NCI-H524 treated with DMSO at 0.1 percent for 48 hours (cell line): Measurements from ENCODE around the gene ZC3H18.

Experiments used
- DNase-seq: peaks from one replicate; lab custom pipeline; 2025; lab: John Stamatoyannopoulos, UW

ZC3H18 gene

DNA sequence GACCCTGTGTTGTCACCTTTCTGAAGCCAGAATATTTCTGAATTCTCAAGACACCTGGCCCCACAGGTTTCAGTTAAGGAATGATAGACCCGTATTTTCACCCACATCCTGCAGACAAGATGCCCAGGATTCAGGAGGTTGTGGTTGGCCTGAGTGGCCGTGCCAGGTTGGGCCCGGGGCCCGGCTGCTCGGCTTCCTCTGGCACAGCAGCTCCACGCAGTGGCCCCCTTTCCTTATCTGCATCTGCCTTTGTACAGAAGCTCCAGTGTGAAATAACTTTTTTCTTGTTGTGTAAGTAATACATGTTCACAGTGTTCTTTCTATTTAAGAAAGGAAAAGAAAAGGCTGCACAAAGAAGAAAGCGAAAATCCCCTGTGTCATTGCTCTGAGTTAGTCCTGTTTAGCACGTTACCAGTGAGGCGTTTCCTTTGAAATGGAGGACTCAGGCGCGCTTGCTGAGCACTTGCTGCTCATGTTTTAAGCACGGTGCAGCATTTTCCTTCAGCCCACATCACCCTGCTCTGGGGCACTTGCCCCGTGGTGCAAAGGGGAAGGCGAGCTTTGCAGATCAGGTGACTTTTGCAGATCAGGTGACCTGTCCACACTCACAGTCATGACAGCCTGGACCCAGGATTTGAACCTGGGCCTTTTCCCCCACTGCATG lies 12.8 kb downstream of the ZC3H18 start:
- DNase-seq = no peak

DNA sequence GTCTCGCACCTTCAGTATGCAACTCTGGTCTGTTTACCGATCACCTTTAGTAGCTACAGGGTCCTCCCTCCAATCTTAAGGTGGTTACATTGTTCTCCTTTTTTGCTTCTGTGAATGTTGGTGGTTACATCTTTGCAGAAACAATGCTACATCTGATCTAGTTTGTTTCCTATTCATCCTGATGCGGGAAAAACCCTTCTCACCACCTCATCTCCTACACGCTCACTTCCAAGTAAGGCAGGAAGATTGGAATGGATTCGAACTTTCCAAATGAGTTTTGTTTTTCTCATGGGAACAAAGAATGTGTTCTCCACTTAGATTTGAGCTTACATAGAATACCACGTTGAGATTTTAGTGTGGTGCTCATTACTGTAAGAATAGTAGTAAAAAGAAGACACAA lies 14.5 kb downstream of the ZC3H18 start:
- DNase-seq = no peak

DNA sequence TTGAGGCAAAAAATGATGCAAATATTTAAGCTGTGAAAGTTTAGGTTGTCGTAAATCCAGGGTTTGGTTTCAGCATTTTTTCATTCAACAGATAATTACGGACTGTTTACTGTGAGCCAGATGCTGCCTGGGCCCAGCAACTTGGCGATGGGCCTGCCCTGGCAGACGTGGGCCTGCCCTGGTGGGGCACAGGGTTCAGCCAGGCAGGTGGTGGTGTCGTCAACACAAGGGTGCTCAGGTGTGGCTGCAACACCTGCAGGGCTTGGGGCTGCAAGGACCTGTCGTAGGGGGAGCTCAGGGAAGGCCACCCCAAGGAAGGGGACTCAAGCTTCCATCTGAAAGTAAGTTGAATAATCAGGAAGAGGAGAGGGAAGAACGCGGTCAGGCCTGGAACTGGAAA lies 15.1 kb downstream of the ZC3H18 start:
- no peak for DNase-seq

DNA sequence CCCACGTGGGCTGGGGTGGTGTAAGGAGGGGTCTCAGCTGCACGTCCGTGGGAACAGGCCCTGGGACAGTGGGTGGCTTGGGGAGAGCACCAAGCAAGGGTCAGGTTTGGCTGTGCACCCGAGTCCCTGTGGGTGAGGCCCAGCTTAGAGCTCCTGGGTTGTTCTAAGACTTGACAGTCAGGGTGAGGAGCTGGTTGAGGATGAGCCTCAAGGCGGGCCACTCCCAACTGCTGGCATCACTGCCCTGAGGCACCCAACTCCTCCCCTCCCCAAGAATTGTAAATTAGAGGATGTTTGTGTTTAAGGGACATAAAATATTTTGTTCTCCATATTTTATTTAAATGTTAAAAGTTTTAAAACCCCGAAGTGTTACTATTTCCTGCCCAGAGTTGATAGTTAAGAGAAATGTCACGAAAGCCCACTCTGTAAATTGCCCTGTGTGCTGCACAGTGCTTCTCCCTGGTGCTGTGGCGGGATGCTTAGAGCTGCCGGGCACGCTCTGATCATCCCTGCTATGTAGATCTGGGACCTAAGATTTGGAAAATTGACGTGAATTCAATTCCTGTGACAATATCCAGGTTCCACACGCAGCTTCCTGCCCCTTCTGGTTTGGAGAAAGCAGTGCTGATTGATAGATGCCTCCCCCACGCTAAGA lies 15.9 kb downstream of the ZC3H18 start:
- no peak for DNase-seq

DNA sequence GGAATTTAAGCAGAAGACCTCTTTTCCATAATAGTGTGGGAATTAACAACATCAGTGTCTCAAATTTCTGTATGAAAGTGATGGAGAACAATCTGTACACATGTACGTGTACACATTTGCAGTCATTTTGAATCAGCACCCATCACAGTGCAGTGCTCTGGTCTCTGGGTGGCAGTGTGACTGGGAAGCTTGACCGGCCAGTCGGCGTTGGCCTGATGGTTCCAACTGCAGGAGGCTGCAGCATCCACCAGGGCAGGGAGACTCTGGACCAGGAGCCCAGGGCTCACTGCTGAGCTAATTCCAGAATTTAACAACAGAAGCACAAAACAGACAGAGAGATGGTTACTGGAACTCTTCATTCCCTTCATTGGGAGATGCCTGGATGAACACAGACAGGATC lies 17.9 kb downstream of the ZC3H18 start:
- DNase-seq = no peak

DNA sequence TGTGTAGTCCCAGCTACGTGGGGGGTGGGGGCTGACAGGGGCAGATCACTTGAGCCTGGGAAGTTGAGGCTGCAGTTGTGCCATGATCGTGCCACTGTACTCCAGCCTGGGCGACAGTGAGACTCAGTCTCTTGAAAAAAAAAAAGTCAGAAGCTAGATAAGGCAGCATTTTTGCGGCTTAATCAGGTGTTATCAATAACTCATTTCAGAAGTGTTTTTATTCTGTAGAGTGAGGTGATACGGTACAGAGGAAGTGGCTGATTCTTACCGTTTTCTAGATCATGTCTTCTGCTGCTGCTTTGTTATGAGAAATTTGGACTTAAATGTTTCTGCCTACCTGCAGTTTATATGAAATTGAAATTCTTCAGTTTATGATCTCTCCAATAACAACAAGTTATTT lies 18.6 kb downstream of the ZC3H18 start:
- DNase-seq = no peak

DNA sequence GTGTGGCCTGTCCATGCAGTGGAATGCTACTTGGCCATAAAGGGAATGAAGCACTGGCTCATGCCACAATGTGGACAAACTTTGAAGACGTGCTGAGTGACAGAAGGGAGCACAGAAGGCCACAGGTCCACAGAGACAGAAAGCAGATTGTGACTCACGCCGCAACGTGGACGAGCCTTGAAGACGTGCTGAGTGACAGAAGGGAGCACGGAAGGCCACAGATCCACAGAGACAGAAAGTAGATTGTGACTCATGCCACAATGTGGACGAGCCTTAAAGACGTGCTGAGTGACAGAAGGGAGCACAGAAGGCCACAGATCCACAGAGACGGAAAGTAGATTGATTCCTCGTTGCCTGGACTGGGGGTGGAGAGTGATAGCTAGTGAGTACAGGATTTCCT lies 19.2 kb downstream of the ZC3H18 start:
- no peak for DNase-seq

DNA sequence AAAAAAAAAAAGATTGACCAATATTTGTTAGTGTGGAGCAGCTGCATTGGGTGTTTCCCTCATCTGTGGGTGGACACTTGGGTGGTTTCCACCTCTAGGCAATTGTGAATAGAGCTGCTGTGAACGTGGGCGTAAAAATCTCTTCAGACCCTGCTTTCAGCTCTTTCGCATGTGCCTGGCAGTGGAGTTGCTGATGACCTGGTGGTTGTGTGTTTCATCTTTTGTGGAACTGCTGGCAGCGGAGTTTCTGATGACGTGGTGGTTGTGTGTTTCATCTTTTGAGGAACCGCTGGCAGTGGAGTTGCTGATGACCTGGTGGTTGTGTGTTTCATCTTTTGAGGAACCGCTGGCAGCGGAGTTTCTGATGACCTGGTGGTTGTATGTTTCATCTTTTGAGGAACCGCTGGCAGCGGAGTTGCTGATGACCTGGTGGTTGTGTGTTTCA lies 21.4 kb downstream of the ZC3H18 start:
- DNase-seq = no peak

DNA sequence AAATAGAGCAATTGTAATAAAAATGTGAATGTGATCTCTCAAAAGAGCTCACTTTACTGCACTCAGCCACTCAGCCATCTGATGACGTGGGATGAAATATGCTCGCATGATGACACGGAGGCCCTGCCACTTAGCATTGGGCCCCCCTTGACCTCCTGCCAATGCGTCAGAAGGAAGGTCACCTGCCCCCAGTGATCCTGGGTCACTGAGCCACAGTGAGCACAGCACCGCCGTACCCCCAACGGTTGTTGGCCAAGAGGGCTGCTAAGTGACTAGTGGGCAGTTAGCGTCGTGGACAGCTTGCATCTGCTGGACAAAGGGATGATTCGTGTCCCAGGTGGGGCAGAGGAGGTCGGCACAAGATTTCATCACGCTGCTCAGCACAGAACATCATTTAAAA lies 22.9 kb downstream of the ZC3H18 start:
- DNase-seq = no peak

DNA sequence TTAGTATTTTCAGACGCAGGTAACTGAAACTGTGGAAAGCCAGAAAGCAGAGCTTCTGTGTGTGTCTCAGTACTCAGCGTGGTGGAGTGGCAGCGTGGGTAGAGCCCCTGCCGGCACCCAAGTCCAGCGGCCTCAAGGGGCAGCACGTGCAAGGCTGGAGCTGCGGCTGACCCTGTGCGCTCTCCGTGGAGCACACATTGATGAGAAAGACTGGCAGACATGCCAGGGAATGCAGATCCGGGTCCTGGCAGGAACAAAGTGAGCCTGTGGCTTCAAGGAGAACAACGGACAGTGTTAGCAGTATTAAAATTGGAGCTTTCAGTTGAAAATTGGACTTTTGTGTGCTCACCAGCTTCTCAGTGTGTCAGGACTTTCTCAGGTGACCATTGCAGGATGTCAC lies 23.3 kb downstream of the ZC3H18 start:
- DNase-seq = no peak

DNA sequence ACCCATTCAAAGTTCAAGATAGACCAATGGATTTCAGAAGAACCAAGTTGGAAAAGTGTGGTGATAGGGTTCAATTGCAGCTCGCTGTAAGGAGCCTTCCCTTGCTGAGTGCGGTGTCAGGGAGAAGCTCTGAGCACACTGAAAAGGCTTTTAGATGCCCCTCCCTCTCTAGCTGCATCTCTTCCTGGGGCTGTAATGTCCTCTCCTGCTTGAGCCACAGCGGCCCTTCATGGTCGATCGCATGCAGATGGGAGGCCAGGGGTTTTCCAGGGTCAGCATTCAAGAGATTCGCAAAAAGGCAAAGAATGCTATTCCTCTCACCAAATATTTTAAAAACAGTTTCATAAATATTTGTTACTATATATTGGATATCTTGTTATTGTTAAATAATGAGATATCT lies 23.7 kb downstream of the ZC3H18 start:
- no peak for DNase-seq

DNA sequence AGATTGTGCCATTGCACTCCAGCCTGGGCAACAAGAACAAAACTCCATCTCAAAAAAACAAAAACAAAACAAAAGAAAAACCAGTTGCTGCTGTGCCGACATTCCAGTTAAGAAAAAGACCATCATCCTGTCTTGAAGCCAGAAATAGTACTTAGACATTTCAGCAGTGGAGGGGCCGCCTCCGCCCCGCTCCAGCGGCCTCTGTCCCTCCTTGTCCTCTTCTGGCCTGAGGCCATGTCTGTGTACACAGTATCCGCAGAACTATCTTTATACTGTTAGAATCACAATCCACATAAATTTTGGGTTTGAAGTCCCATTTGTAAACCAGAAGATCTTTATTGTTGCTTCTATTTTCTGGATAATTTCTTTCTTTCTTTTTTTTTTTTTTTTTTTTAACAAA lies 24.9 kb downstream of the ZC3H18 start:
- no peak for DNase-seq

DNA sequence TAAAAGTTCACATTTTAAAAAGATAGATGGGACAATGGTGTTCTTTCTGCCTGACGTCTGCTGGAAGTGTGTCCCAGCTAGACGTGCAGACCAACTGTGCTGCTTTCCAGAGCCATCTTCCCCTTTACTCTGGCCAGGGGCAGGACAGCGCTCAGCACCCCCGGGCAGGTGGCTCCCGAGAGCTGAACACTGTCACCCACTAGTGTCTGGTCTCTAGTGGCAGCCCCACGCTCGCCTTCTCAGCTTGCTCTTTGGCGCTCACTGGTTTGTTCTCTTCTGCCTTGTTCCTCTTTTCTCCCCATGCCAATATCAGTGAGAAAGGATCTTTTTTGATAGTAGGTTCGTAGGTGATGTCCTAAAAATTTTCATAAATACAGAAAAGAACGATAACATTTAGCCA lies 25.7 kb downstream of the ZC3H18 start:
- no peak for DNase-seq

DNA sequence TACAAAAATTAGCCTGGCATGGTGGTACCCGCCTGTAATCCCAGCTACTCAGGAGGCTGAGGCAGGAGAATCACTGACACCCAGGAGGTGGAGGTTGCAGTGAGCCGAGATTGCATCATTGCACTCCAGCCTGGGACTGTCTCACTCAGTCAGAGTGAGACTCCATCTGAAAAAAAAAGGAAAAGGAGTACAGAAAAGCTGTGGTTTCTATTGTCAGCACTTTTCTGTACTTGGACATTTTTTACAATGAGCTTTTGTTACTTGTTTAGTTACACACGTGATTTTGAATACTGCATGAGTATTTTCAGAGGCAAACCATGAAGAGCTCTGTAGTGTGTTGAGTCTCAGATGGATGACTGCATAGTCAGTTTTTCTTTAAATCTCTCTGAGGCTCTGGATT lies 26.3 kb downstream of the ZC3H18 start:
- no peak for DNase-seq

DNA sequence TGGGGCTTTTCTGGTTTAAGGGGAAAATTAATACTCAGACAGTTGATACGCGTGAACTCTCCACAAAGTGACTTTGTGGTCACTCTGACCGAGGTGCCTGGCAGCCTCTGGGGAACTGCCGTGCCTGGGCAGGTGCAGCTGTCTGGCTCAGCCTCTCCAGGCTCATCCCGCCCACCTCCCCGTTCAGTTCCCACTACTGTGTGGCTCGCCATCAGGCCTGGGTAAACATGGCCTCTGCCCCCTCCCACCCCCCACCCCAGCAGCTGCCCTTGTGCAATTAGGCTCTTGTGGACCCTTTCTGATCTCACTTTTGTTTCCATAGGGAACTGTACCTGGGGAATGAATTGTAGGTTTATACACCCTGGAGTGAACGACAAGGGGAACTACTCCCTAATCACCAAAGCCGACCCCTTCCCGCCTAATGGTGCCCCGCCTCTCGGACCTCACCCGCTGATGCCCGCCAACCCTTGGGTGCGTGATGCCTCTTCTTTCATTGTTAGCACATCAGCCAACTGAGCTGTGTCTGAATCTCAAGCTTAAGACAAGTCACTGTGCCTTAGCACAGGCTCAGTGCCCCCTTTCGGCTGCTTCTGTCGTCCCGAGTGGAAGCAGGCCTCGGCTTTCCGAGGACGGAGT lies 27.8 kb downstream of the ZC3H18 start:
- DNase-seq = no peak

DNA sequence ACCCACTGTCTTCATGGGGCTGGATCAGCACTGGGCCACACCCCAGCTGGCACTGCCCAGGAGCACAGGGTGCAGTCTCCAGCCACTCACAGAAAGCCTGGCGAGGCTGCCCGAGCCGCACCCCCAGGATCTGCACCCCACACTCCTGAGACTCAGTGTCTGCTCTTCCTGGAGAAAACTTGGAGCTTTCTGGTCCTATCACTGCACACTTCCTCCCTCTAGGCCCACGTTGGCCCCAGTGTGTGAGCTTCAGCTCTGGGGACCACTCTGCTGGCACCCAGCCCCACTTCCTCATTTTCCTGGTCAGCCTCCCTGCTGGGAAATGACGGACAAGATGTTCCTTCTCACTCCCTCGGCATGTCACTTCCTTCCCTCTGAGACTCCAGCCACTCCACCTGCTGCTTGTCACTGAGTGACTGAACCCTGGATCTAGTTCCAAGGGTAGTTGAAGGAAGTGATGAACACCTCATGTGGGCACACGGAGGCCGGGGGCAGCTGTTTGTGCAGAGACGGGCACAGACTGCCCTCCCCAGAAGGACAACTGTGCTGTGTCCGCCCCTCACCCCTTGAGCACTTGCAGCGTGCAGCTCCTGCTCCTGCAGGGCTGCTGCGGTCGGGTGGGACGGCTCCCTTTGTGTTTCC lies 29.0 kb downstream of the ZC3H18 start:
- no peak for DNase-seq

DNA sequence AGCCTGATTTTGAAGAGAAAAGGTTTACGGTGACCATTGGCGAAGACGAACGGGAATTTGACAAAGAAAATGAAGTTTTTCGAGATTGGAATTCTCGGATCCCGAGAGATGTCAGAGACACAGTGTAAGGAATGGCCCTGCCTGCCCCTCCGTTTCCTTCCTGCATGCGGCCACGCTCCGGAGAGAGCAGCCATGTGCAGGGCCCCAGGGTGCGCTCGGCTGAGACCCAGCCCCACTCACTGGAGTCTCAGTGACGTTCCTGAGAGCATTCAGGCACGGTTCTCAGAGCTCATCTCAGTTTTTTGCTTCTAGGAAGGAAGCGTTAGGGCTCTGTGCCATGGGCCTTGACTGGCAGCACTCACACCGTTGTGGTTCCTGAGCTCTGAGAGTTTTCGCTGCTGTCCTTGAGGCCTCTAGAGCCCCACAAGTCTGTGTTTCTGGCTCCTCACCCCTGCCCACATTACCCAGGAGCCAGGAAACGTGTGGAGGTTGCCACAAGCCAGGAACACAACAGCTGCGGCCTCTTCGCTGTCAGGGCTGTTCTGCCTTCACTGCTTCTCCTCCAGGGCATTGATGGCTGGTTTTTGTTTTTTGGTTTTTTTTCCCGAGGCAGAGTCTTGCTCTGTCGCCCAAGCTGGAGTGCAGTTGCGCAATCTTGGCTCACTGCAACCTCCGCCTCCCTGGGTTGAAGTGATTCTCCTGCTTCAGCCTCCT lies 29.8 kb downstream of the ZC3H18 start:
- no peak for DNase-seq

DNA sequence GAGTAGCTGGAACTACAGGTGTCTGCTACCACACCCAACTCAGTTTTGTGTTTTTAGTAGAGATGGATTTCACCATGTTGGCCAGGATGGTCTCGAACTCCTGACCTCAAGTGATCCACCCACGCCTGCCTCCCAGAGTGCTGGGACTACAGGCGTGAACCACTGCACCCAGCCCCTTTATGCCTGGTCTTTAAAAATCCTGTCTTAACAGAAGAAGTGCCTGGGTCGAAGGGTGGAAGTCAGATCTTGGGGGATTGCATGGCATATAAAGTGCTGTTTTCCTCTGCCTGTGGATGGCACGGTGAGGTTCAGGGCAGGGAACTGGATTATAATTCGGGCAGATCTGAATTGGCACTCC lies 30.3 kb downstream of the ZC3H18 start:
- no peak for DNase-seq

DNA sequence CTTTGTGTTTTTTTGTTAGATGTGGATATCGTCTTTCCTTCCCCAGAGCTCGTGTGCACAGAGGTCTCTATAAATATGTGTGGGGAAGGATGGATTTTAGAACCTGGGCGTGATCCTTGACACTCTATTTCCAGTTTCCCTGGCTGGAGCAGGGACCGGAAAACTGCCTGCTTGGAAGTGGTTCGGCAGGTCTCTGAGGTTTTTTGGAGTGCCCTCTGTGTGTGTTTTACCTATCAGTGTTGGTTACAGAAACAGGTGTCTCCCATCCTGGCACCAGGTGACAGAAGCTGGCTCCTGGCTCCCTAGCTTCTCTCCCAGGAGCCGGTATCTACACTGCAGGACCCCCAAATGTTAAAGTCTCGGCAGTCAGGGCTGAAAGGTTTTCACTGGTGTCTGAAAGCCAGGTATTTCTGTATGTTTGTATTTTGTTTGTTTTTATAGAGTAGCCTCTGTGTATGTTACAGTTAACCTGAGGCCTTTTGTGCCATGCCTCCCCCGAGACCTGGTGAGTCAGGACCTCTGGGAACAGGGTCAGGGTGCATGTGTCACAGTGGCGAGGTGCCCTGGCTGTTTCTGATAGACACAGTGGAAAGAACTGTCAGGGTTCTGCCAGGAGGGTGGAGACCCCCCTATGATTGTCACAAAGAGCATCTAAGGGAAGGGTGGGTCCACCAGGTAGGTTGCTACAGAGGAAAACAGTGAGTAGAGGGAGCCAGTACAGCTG lies 31.3 kb downstream of the ZC3H18 start:
- no peak for DNase-seq

DNA sequence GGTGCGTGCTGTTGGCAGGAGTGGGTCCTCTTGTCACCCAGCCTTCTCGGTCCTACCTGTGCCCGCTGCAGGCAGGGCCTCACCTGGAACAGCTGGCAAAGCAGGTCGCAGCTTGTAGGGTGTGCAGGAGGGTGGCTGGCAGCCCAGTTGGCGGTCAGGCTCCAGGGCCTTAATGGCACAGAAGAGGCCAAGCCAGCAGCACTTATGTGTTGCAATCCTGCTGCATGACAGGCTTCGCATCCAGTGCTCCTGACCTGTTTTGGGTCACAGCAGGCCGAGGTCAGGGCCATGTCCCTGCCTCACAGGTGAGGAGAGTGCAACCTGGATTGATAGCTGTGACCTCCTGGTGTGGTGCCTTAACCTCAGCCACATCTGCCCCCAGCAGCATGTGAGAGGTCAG lies 31.9 kb downstream of the ZC3H18 start:
- DNase-seq = no peak

DNA sequence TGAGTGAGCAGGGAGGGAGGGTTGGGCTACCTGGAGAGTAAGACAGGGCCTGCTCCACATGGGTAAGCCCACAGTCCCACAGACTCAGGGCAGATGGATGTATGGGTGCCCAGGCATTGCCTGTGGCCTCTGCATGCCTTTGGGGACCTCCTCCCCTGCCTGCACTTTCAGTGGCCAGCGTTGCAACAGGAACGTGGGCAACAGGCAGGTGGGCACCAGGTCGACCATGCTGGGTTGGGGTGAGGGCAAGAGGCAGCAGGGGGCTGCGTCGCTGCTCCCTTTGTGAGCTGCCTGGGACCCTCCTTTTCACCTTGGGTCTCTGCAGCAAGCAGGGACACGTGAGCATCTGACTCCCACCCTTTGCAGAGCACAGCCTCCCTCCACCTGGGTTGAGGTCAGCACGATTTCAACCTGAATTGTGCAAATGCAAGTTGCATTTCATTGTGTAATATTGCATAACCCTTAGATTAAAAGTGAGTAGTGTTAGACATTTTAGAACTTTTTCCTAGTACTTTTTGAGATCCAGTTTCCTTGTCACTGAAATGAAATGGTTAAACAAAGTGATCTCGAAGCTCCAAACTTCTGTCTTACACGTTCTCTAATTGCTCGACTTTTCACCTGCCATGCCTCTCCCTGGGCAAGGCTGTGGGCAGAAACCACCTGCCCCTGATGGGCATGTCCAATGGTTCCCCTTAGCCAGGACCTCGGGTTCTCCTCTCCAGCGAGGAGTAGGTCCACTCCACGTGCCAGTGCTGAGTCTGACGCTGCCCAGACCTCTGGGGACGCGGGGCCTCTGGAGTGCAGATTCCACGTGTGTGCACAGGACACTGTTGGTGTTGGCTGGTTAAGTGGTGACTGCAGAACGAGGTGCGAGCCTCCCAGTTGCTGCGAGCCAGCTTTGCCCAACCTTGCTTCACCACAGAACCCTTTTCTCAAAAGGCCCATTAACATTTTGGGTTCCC lies 35.3 kb downstream of the ZC3H18 start:
- DNase-seq = no peak
